Keratinocyte (primary cell): ENCODE measurements around the gene BNIP1. TPM values are rescaled to one million over a fixed set of nuclear protein-coding genes. Genes with fewer than 3 reads are reported as not detected.

Source experiments
- DNase-seq: peaks from one replicate; pipeline ENCODE4 v3.0.0-alpha.2; 2011; ENCODE audit warnings: low read depth, missing footprints, low spot score
- FAIRE-seq: peaks from 2 replicates; lab custom pipeline; 2011; peaks lifted over from hg19 to GRCh38; lab: Jason Lieb, UNC
- H2AFZ ChIP-seq: 2 replicates; pipeline ENCODE4 v1.6.0; 2012; ENCODE audit warnings: low read length, control low read depth, inconsistent platforms; ENCODE audit not compliant: control insufficient read depth
- H3K27ac ChIP-seq: 2 replicates; pipeline ENCODE4 v1.5.1; 2011; ENCODE audit warnings: low read length; ENCODE audit not compliant: control insufficient read depth, insufficient read depth
- H3K27me3 ChIP-seq: 3 replicates; pipeline ENCODE4 v1.6.0; 2011; ENCODE audit warnings: low read length; ENCODE audit not compliant: control insufficient read depth, insufficient read depth; ENCODE audit errors: extremely low read depth
- H3K36me3 ChIP-seq, 2 experiments: 2 replicates in 1 of 2; 3 replicates in 1 of 2; pipeline ENCODE4 v1.5.1; 2011; ENCODE audit warnings: low read length in 2 of 2, mild to moderate bottlenecking in 1 of 2; ENCODE audit not compliant: control insufficient read depth in 2 of 2, insufficient read depth in 2 of 2; ENCODE audit errors: extremely low read depth in 1 of 2
- H3K4me1 ChIP-seq: 3 replicates; pipeline ENCODE4 v1.5.1; 2011; ENCODE audit warnings: low read length; ENCODE audit not compliant: control insufficient read depth, insufficient read depth; ENCODE audit errors: extremely low read depth
- H3K4me2 ChIP-seq: 3 replicates; pipeline ENCODE4 v1.6.0; 2011; ENCODE audit warnings: low read depth, low read length; ENCODE audit not compliant: control insufficient read depth, insufficient read depth; ENCODE audit errors: extremely low read depth
- H3K4me3 ChIP-seq, 3 experiments: fragments of 200-600 bp in 1 of 3; sonication (generic) in 1 of 3; 2 replicates in 2 of 3; 3 replicates in 1 of 3; pipeline ENCODE4 v1.5.1; 2011 to 2016; ENCODE audit warnings: low read length in 3 of 3, mild to moderate bottlenecking in 3 of 3, control low read depth in 2 of 3, inconsistent platforms in 1 of 3, low read depth in 1 of 3, mixed read lengths in 1 of 3, mixed run types in 1 of 3, moderate library complexity in 1 of 3; ENCODE audit not compliant: control insufficient read depth in 2 of 3, insufficient read depth in 2 of 3; ENCODE audit errors: extremely low read depth in 1 of 3
- H3K79me2 ChIP-seq: 2 replicates; pipeline ENCODE4 v1.6.0; 2012; ENCODE audit warnings: low read length; ENCODE audit not compliant: control insufficient read depth, insufficient read depth
- H3K9ac ChIP-seq: 3 replicates; pipeline ENCODE4 v1.6.0; 2011; ENCODE audit warnings: low read length; ENCODE audit not compliant: control insufficient read depth, insufficient read depth; ENCODE audit errors: extremely low read depth
- H3K9me1 ChIP-seq: 3 replicates; pipeline ENCODE4 v1.6.0; 2011; ENCODE audit warnings: low read length; ENCODE audit not compliant: control insufficient read depth, insufficient read depth; ENCODE audit errors: extremely low read depth
- H3K9me3 ChIP-seq: 2 replicates; pipeline ENCODE4 v1.5.1; 2012; ENCODE audit warnings: low read depth, low read length; ENCODE audit not compliant: control insufficient read depth
- H4K20me1 ChIP-seq: 3 replicates; pipeline ENCODE4 v1.6.0; 2011; ENCODE audit warnings: low read length; ENCODE audit not compliant: control insufficient read depth, insufficient read depth; ENCODE audit errors: extremely low read depth
- EZH2 ChIP-seq: IDR thresholded peaks from one replicate; pipeline ENCODE4 v1.6.1; 2012; ENCODE audit warnings: inconsistent platforms, mild to moderate bottlenecking, low read length, moderate library complexity
- dilution Hi-C: fragments of 300-500 bp; cut with MboI; formaldehyde crosslinking; loops from one replicate; pipeline ENCODE4 v1.7.0; 2020; ENCODE audit warnings: low sequenced_read_pairs; ENCODE audit not compliant: extremely low pct_ligation_motif_present
- polyA plus RNA-seq, 5 experiments: library from polyadenylated mRNA; depleted of rRNA in 3 of 5; stranded (reverse) in 3 of 5; stranded (forward) in 1 of 5; unstranded in 1 of 5; fragments of >200 nt; gene quantifications; 1 replicate in 1 of 5; 2 replicates in 3 of 5; 3 replicates in 1 of 5; pipeline versions ENCODE4 v1.2.1 to v1.2.3, GENCODE V29; 2011 to 2012; ENCODE audit warnings: missing spikeins in 2 of 5, low read depth in 1 of 5, low replicate concordance in 1 of 5
- TF ChIP-seq, protein P1 (sequence below), 3 experiments: IDR thresholded peaks in 1 of 3; conservative IDR thresholded peaks in 1 of 3; optimal IDR thresholded peaks in 1 of 3; 2 replicates in 2 of 3; 3 replicates in 1 of 3; pipeline versions ENCODE3 to v1.5.1; 2011; ENCODE audit warnings: low read length in 3 of 3, mild to moderate bottlenecking in 3 of 3, moderate library complexity in 2 of 3, control low read depth in 1 of 3, inconsistent platforms in 1 of 3; ENCODE audit not compliant: insufficient read depth in 2 of 3; ENCODE audit errors: extremely low read depth in 1 of 3

BNIP1 gene
- polyA plus RNA-seq, 1 donor (not counting 4 experiments of a cell fraction or from before 2014, with no cell fraction given), result 18.2 TPM

DNA sequence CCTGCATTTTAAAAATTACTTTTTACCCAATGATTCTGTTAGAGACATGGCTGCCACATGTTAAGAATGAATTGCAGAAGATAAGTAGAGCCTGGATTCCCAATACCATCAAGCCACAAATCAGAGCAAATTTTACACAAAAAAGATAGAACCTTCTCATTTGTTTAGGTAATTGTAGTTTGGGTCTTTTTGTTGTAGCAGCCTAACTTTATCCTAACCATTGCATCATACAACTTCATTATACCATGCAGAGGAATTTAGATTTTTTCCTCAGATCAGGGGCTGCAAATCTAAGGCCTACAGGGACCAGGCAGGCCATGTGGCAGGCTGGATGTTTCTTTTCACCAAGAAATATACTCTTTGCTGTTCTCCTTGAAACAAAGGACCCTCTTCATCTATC lies 56.0 kb downstream of the BNIP1 start:
- TF ChIP-seq, protein P1, sequence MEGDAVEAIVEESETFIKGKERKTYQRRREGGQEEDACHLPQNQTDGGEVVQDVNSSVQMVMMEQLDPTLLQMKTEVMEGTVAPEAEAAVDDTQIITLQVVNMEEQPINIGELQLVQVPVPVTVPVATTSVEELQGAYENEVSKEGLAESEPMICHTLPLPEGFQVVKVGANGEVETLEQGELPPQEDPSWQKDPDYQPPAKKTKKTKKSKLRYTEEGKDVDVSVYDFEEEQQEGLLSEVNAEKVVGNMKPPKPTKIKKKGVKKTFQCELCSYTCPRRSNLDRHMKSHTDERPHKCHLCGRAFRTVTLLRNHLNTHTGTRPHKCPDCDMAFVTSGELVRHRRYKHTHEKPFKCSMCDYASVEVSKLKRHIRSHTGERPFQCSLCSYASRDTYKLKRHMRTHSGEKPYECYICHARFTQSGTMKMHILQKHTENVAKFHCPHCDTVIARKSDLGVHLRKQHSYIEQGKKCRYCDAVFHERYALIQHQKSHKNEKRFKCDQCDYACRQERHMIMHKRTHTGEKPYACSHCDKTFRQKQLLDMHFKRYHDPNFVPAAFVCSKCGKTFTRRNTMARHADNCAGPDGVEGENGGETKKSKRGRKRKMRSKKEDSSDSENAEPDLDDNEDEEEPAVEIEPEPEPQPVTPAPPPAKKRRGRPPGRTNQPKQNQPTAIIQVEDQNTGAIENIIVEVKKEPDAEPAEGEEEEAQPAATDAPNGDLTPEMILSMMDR (optimal IDR thresholded peaks at IDR 0.05 in 1 of 3, IDR thresholded peaks at IDR 0.05 in 1 of 3, conservative IDR thresholded peaks at IDR 0.05 in 1 of 3; ENCODE audit: extremely low read depth in 1 of 3, insufficient read depth in 2 of 3, low read length in 3 of 3), result no peak
- TF ChIP-seq EZH2, result no peak
- Histone ChIP-seq H3K79me2 (no peaks in the 10 kb centered on the region), H2AFZ (no peak overlapping the region), H3K9me1 (no peaks in the 10 kb centered on the region), H3K4me2 (no peak overlapping the region), H3K4me1 (peaks cover 8% of the 10 kb centered on the region), H3K9me3 (peaks cover 3% of the 10 kb centered on the region), H3K27me3 (peaks cover 2% of the 10 kb centered on the region), H3K9ac (no peak overlapping the region), H3K27ac (no peak overlapping the region), H4K20me1 (no peaks in the 10 kb centered on the region), H3K36me3 (no peaks in the 10 kb centered on the region), H3K4me3 (no peak overlapping the region)
- dilution Hi-C loops, result no loop called here
- DNase-seq, result no peak
- FAIRE-seq, result no peak

GRCh38 chr5:173201636-173202265 lies 57.4 kb downstream of the BNIP1 start:
- peak; percentile 56 for FAIRE-seq
- DNase-seq, result peak; percentile 13
- Histone ChIP-seq H3K4me3 (no peak overlapping the region), H3K27me3 (peaks cover 2% of the 10 kb centered on the region), H3K36me3 (no peaks in the 10 kb centered on the region), H3K9me3 (peaks cover 3% of the 10 kb centered on the region), H3K4me2 (no peak overlapping the region), H3K79me2 (no peaks in the 10 kb centered on the region), H2AFZ (no peak overlapping the region), H3K9ac (no peak overlapping the region), H3K4me1 (peaks cover 8% of the 10 kb centered on the region), H4K20me1 (no peaks in the 10 kb centered on the region), H3K9me1 (no peaks in the 10 kb centered on the region), H3K27ac (no peak overlapping the region)
- dilution Hi-C loops, result no loop called here
- no peak for TF ChIP-seq EZH2
- TF ChIP-seq, protein P1 (optimal IDR thresholded peaks at IDR 0.05 in 1 of 3, IDR thresholded peaks at IDR 0.05 in 1 of 3, conservative IDR thresholded peaks at IDR 0.05 in 1 of 3; ENCODE audit: extremely low read depth in 1 of 3, insufficient read depth in 2 of 3, low read length in 3 of 3), result no peak
